Mucosa of stomach (tissue), 1 donor: ENCODE measurements around the gene LPA.
"Not testable (repeated sequence)": the region's sequence is repeated elsewhere in the genome, so short reads cannot be mapped to it uniquely, and the experiment has no call there.

Experiments used
- H3K27me3 ChIP-seq: one replicate; pipeline ENCODE4 v1.7.0; 2013; ENCODE audit warnings: mild to moderate bottlenecking, low read length; ENCODE audit not compliant: control insufficient read depth, insufficient read depth
- H3K36me3 ChIP-seq: one replicate; pipeline ENCODE4 v1.7.0; 2013; ENCODE audit warnings: low read length; ENCODE audit not compliant: control insufficient read depth, insufficient read depth
- H3K4me1 ChIP-seq: one replicate; pipeline ENCODE4 v1.7.0; 2013; ENCODE audit warnings: mild to moderate bottlenecking, low read length; ENCODE audit not compliant: control insufficient read depth, insufficient read depth
- H3K4me3 ChIP-seq: one replicate; pipeline ENCODE4 v1.7.0; 2013; ENCODE audit warnings: low read length
- H3K9ac ChIP-seq: one replicate; pipeline ENCODE4 v1.7.0; 2013; ENCODE audit warnings: mild to moderate bottlenecking, low read length, moderate library complexity
- H3K9me3 ChIP-seq: one replicate; pipeline ENCODE4 v1.7.0; 2013; ENCODE audit warnings: mild to moderate bottlenecking, low read length, moderate library complexity; ENCODE audit not compliant: control insufficient read depth
- donor health status: Pancreatic carcinoma.

Gene LPA

DNA sequence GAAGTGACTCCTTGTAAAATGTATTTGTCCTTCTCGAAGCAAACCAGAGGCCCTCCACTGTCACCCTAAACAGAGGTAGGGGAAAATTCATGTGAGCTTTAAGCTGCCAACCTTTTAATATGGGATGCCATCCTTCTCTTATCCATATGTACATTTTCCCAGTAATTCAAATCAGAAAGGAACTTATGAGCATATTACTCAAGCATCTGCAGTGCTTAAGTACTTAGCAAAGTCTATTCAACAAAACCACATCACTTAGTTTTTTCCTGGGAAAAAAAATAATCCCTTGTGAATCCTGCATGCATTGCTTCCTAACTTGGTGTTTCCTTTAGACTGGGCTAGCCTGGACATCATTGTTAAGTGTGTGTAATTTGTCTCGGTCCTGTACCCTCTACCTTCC is 132.2 kb downstream of the LPA start:
- Histone ChIP-seq H3K36me3 (no peaks in the 10 kb centered on the region), H3K4me3 (no peak overlapping the region), H3K9ac (no peak overlapping the region), H3K27me3 (no peaks in the 10 kb centered on the region), H3K9me3 (no peaks in the 10 kb centered on the region), H3K4me1 (no peaks in the 10 kb centered on the region)

- H3K9ac ChIP-seq, H3K4me3 ChIP-seq, H3K36me3 ChIP-seq, H3K9me3 ChIP-seq, H3K4me1 ChIP-seq, H3K27me3 ChIP-seq: not testable (repeated sequence)
Measured at GRCh38 chr6:160529524-160529923, 134.6 kb downstream of the LPA start.

DNA sequence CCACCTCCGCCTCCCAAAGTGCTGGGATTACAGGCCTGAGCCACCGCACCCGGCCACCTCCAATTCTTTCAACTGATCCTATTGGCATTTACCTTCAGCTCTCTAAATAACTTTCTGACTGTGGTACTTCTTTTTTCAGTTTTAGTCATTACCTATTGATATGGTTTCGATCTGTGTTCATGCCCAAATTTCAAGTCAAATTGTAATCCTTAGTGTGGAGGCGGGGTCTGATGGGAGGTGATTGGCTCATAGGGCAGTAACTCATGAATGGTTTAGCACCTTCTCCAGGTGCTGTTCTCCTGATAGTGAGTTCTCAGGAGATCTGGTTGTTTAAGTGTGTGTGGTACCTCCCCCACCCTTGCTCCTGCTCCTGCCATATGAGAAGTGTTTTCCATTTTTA is 140.9 kb downstream of the LPA start:
- Histone ChIP-seq H3K36me3 (no peaks in the 10 kb centered on the region), H3K4me3 (no peak overlapping the region), H3K9ac (no peak overlapping the region), H3K9me3 (no peaks in the 10 kb centered on the region), H3K4me1 (no peaks in the 10 kb centered on the region), H3K27me3 (peaks cover 4% of the 10 kb centered on the region)

DNA sequence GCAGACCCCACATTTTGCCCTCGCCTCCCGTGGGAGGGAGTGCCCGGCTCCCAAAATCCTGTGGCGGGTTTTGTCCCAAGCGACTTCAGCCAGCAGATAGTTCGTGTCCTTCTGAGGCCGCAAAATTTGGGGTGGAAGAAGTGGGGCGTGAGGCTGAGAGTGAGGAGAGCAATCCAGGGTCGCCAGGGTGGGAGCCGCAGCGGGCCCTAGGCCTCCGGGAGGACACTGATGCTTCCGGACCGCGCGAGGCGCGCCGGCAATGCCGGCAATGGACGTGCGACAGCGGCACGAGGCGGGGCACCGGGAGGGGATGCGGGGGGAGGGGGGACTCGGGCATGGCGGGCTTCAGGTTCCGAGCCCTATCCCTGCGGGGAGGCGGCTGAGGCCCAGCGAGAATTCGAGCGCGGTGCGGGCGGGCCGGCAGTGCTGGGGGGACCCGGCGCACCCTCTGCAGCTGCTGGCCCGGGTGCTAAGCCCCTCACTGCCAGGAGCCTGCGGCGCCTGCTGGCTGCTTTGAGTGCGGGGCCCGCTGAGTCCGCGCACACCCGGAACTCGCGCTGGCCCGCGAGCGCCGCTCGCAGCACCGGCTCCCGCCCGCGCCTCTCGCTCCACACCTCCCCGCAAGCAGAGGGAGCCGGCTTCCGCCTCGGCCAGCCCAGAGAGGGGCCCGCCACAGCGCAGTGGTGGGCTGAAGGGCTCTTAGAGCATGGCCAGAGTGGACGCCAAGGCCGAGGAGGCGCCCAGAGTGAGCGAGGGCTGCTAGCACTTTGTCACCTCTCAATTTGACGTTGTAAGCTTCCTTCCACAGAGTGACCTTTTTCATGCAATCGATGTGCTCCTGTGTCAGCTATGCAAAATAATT is 143.8 kb downstream of the LPA start:
- Histone ChIP-seq H3K4me1 (no peaks in the 10 kb centered on the region), H3K36me3 (no peaks in the 10 kb centered on the region), H3K9ac (peak overlapping the region; percentile 58), H3K27me3 (peaks cover 4% of the 10 kb centered on the region), H3K4me3 (peak overlapping the region; percentile 11), H3K9me3 (no peaks in the 10 kb centered on the region)

DNA sequence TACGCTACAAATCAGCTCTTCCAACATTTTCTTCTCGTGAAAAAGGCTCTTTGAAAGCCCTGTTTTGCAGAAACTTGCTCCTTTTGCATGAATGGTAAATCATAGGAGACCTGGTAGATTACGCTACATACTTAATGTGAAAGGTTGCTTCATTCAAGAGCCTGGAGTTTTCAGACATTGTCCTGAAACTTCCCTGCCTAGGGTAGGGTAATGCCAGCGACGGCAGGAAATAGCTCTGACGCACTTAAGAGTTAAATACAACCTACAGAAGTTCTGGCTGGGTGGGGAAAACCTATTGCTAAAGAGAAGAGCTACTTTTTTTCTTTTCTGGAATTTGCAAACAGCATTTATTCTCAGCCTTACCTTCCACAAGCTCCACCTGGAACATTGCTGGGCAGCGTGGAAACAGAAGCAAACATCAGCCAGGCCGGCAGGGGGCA is 144.5 kb downstream of the LPA start:
- Histone ChIP-seq H3K27me3 (peaks cover 4% of the 10 kb centered on the region), H3K9me3 (no peaks in the 10 kb centered on the region), H3K9ac (peak overlapping the region; percentile 58), H3K4me3 (no peak overlapping the region), H3K4me1 (no peaks in the 10 kb centered on the region), H3K36me3 (no peaks in the 10 kb centered on the region)

- Histone ChIP-seq H3K36me3 (no peaks in the 10 kb centered on the region), H3K27me3 (peaks cover 4% of the 10 kb centered on the region), H3K4me1 (no peaks in the 10 kb centered on the region), H3K9me3 (no peaks in the 10 kb centered on the region), H3K9ac (no peak overlapping the region), H3K4me3 (no peak overlapping the region)
Measured at GRCh38 chr6:160519133-160519532, 144.9 kb downstream of the LPA start.

DNA sequence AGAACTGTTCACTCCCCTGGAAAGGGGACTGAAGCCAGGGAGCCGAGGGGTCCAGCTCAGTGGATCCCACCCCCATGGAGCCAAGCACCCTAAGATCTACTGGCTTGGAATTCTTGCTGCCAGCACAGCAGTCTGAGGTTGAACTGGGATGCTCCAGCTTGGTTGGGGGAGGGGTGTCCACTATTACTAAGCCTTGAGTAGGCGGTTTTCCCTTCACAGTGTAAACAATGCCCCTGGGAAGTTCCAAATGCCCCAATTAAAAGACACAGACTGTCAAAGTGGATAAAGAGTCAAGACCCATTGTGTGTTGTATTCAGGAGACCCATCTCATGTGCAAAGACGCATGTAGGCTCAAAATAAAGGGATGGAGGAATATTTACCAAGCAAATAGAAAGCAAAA is 150.2 kb downstream of the LPA start:
- Histone ChIP-seq H3K4me1 (no peaks in the 10 kb centered on the region), H3K9me3 (no peaks in the 10 kb centered on the region), H3K9ac (no peak overlapping the region)

DNA sequence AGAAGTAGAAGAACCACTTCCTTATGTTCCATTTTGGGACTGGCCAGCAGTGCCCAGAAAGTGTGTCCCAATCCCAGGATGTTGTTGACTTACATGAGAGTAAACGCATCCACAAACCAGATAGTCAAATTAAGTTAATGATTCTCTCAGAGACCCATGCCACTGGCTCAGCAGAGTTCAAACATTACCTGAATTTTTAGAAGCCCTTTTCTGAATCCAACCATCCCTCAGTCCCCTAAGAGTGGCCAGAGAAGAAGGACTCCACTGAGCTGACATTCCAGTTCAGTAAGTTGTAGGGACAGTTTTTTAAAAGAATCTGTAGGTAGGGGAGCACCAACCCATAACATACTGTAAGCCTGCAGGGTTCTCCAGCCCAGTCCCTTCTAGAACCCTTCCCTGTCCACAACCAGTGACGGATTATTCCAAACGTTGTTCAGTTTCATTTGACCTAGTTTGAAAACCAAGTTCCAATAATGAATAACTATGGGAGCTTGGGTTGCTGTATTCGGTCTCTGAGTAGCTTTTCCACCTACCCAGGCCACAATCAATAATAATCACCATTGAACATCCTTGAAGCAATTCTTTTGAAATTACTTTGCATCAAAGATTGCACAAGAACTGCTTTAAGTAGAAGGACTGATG is 153.0 kb downstream of the LPA start:
- Histone ChIP-seq H3K27me3 (no peaks in the 10 kb centered on the region), H3K9me3 (no peaks in the 10 kb centered on the region), H3K9ac (no peak overlapping the region), H3K4me1 (no peaks in the 10 kb centered on the region), H3K4me3 (no peak overlapping the region), H3K36me3 (no peaks in the 10 kb centered on the region)

More for the DNA sequence above, 150.2 kb downstream of the LPA start:
- H3K36me3 ChIP-seq, result no peaks in the 10 kb centered on the region
- no peaks in the 10 kb centered on the region for H3K27me3 ChIP-seq
- no peak overlapping the region for H3K4me3 ChIP-seq

DNA sequence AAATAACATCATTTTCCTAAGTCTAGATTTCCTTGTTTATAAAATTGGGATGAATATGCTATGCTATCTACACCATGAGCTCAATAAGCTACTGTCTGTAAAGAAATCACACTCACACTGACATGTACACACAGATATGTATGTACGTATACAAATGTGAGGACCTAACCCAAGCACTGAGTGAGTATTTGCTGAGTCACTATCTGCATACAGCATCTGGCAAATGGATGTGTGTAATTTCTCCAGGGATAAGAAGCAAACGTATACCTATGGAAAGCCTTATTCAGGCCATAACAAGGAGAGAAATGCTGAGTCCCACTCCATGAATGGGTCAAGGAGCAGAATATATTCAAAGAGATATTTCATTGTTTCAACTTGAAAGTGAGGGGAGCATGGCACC is 153.9 kb downstream of the LPA start:
- Histone ChIP-seq H3K9me3 (no peaks in the 10 kb centered on the region), H3K27me3 (no peaks in the 10 kb centered on the region), H3K4me1 (no peaks in the 10 kb centered on the region), H3K4me3 (no peak overlapping the region), H3K9ac (no peak overlapping the region), H3K36me3 (no peaks in the 10 kb centered on the region)

GRCh38 chr6:160509610-160510009 is 154.5 kb downstream of the LPA start:
- Histone ChIP-seq H3K4me1 (no peaks in the 10 kb centered on the region), H3K4me3 (no peak overlapping the region), H3K27me3 (no peaks in the 10 kb centered on the region), H3K9ac (no peak overlapping the region), H3K9me3 (no peaks in the 10 kb centered on the region), H3K36me3 (no peaks in the 10 kb centered on the region)

GRCh38 chr6:160508599-160508998 is 155.5 kb downstream of the LPA start:
- Histone ChIP-seq H3K4me3 (no peak overlapping the region), H3K9me3 (peaks cover 3% of the 10 kb centered on the region), H3K27me3 (no peaks in the 10 kb centered on the region), H3K9ac (no peak overlapping the region), H3K4me1 (no peaks in the 10 kb centered on the region), H3K36me3 (no peaks in the 10 kb centered on the region)

DNA sequence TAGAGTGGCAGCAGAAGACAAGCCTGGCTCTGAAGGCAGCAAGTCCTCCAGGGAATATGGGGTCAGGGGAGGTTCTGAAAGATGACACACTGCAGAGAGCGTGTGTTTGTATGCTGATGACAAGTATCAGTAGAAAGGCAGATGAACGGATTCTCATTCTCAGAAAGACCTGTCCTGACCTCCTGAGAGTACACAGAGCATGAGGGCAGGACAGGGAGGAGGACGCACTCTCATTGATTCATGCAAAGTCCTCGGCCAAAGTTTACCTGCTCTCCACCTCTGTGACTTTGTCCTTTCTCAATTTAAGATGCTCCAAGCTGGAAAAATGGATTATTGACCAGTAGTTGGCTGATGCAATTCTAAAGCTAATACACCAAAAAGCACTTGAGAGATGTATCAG is 156.7 kb downstream of the LPA start:
- H3K9ac ChIP-seq, result no peak overlapping the region
- H3K9me3 ChIP-seq, result peaks cover 3% of the 10 kb centered on the region
- H3K36me3 ChIP-seq, result no peaks in the 10 kb centered on the region
- H3K4me3 ChIP-seq, result no peak overlapping the region
- no peaks in the 10 kb centered on the region for H3K27me3 ChIP-seq
- H3K4me1 ChIP-seq, result no peaks in the 10 kb centered on the region
